Mesendoderm (in vitro differentiated cells): ENCODE measurements around the gene RAB3IL1.

Source experiments
- DNase-seq: peaks from one replicate; pipeline ENCODE4 v3.0.0; 2013
- H2AK5ac ChIP-seq: 2 replicates; pipeline ENCODE4 v1.6.1; 2013; ENCODE audit warnings: low read length, inconsistent platforms
- H2BK120ac ChIP-seq: 2 replicates; pipeline ENCODE4 v1.6.1; 2013; ENCODE audit warnings: low read depth, mild to moderate bottlenecking, low read length, moderate library complexity, mixed read lengths
- H2BK15ac ChIP-seq: replicated peaks from 2 replicates; pipeline ENCODE4 v1.6.1; 2013; ENCODE audit warnings: low read depth, mild to moderate bottlenecking, moderate library complexity
- H2BK5ac ChIP-seq: 2 replicates; pipeline ENCODE4 v1.6.1; 2013; ENCODE audit warnings: low read length, inconsistent platforms
- H3K18ac ChIP-seq: 2 replicates; pipeline ENCODE4 v1.6.1; 2013; ENCODE audit warnings: mild to moderate bottlenecking, low read length, mixed read lengths
- H3K23ac ChIP-seq: one replicate; pipeline ENCODE4 v1.6.1; 2013; ENCODE audit warnings: low read length
- H3K27ac ChIP-seq: 2 replicates; pipeline ENCODE4 v1.5.1; 2013; ENCODE audit warnings: low read depth, mild to moderate bottlenecking, inconsistent platforms, low read length, moderate library complexity
- H3K27me3 ChIP-seq: 2 replicates; pipeline ENCODE4 v1.6.1; 2013; ENCODE audit warnings: low read length, control low read depth, mild to moderate bottlenecking, inconsistent platforms; ENCODE audit not compliant: insufficient read depth, poor library complexity
- H3K36me3 ChIP-seq: 2 replicates; pipeline ENCODE4 v1.6.1; 2013; ENCODE audit warnings: low read length, inconsistent platforms; ENCODE audit not compliant: control insufficient read depth, insufficient read depth
- H3K4ac ChIP-seq: one replicate; pipeline ENCODE4 v1.6.1; 2013; ENCODE audit warnings: low read depth, mild to moderate bottlenecking, low read length, moderate library complexity
- H3K4me1 ChIP-seq: 2 replicates; pipeline ENCODE4 v1.6.1; 2013; ENCODE audit warnings: low read depth, low read length, inconsistent platforms; ENCODE audit not compliant: control insufficient read depth
- H3K4me2 ChIP-seq: 2 replicates; pipeline ENCODE4 v1.6.1; 2013; ENCODE audit warnings: low read length
- H3K4me3 ChIP-seq: 2 replicates; pipeline ENCODE4 v1.5.1; 2013; ENCODE audit warnings: mild to moderate bottlenecking, low read length
- H3K56ac ChIP-seq: one replicate; pipeline ENCODE4 v1.6.1; 2013; ENCODE audit warnings: low read length
- H3K79me1 ChIP-seq: 2 replicates; pipeline ENCODE4 v1.6.1; 2013; ENCODE audit warnings: low read length, inconsistent platforms
- H3K79me2 ChIP-seq: 2 replicates; pipeline ENCODE4 v1.6.1; 2013; ENCODE audit warnings: mild to moderate bottlenecking, low read length; ENCODE audit not compliant: control insufficient read depth, insufficient read depth
- H3K9ac ChIP-seq: 2 replicates; pipeline ENCODE4 v1.6.1; 2013; ENCODE audit warnings: low read length, inconsistent platforms
- H4K5ac ChIP-seq: one replicate; pipeline ENCODE4 v1.6.1; 2013; ENCODE audit warnings: low read length
- H4K8ac ChIP-seq: one replicate; pipeline ENCODE4 v1.6.1; 2013; ENCODE audit warnings: low read depth, mild to moderate bottlenecking, control low read depth, low read length, moderate library complexity
- WGBS: extraction: QIAGEN DNeasy Blood & Tissue Kit; methylation state at CpG from one replicate; pipeline ENCODE4 v1.1.7; 2013; ENCODE audit warnings: low lambda C conversion rate, missing lambda C conversion rate; ENCODE audit not compliant: insufficient coverage; ENCODE audit errors: extremely low coverage; 5-methylcytosine and 5-hydroxymethylcytosine counted together

The RAB3IL1 gene

GRCh38 chr11:61913699-61914395 lies 3.5 kb downstream of the RAB3IL1 start:
- Histone ChIP-seq H4K8ac (no peak overlapping the region), H3K79me2 (no peaks in the 10 kb centered on the region), H3K56ac (no peak overlapping the region), H3K4ac (no peak overlapping the region), H3K79me1 (no peaks in the 10 kb centered on the region), H2BK5ac (no peak overlapping the region), H2BK120ac (no peak overlapping the region), H3K27me3 (no peaks in the 10 kb centered on the region), H3K36me3 (no peaks in the 10 kb centered on the region), H2BK15ac (no peak overlapping the region), H3K27ac (no peak overlapping the region), H3K23ac (no peak overlapping the region), H4K5ac (no peak overlapping the region), H3K18ac (no peak overlapping the region), H3K4me3 (no peak overlapping the region), H2AK5ac (no peak overlapping the region), H3K4me2 (no peak overlapping the region), H3K9ac (no peak overlapping the region), H3K4me1 (peaks cover 6% of the 10 kb centered on the region)
- WGBS = no CpG with 5 or more reads among the region's 8 CpGs
- DNase-seq = no peak

- no peaks in the 10 kb centered on the region for H3K27me3 ChIP-seq
- H3K79me2 ChIP-seq = no peaks in the 10 kb centered on the region
- H2BK5ac ChIP-seq = no peak overlapping the region
- H3K9ac ChIP-seq = no peak overlapping the region
- H3K4me2 ChIP-seq = no peak overlapping the region
- no peak overlapping the region for H3K4ac ChIP-seq
- no peaks in the 10 kb centered on the region for H3K79me1 ChIP-seq
- H4K8ac ChIP-seq = no peak overlapping the region
- H3K27ac ChIP-seq = no peak overlapping the region
- H3K4me1 ChIP-seq = peaks cover 11% of the 10 kb centered on the region
- no peak for DNase-seq
- H3K36me3 ChIP-seq = no peaks in the 10 kb centered on the region
- WGBS = no CpG with 5 or more reads among the region's 18 CpGs
- H3K56ac ChIP-seq = no peak overlapping the region
- no peak overlapping the region for H2BK120ac ChIP-seq
- H3K23ac ChIP-seq = no peak overlapping the region
- H2BK15ac ChIP-seq = no peak overlapping the region
- no peak overlapping the region for H4K5ac ChIP-seq
- H3K4me3 ChIP-seq = no peak overlapping the region
- H2AK5ac ChIP-seq = no peak overlapping the region
- H3K18ac ChIP-seq = no peak overlapping the region
Measured at GRCh38 chr11:61912991-61913698, 4.2 kb downstream of the RAB3IL1 start.

GRCh38 chr11:61912530-61912898 lies 4.9 kb downstream of the RAB3IL1 start:
- peaks cover 10% of the 10 kb centered on the region for H3K4me1 ChIP-seq
- H4K5ac ChIP-seq = no peak overlapping the region
- H3K4ac ChIP-seq = no peak overlapping the region
- H2BK15ac ChIP-seq = no peak overlapping the region
- H3K79me1 ChIP-seq = no peaks in the 10 kb centered on the region
- no peaks in the 10 kb centered on the region for H3K79me2 ChIP-seq
- H3K27ac ChIP-seq = no peak overlapping the region
- H3K18ac ChIP-seq = no peak overlapping the region
- no peak overlapping the region for H3K56ac ChIP-seq
- H3K36me3 ChIP-seq = no peaks in the 10 kb centered on the region
- no peak for DNase-seq
- H3K9ac ChIP-seq = no peak overlapping the region
- no peak overlapping the region for H2AK5ac ChIP-seq
- H3K4me2 ChIP-seq = no peak overlapping the region
- no peak overlapping the region for H4K8ac ChIP-seq
- H3K27me3 ChIP-seq = no peaks in the 10 kb centered on the region
- no peak overlapping the region for H2BK120ac ChIP-seq
- no peak overlapping the region for H3K23ac ChIP-seq
- no CpG with 5 or more reads among the region's 6 CpGs for WGBS
- H2BK5ac ChIP-seq = no peak overlapping the region
- no peak overlapping the region for H3K4me3 ChIP-seq

GRCh38 chr11:61911701-61912529 lies 5.5 kb downstream of the RAB3IL1 start:
- no peak overlapping the region for H3K4me2 ChIP-seq
- no peak overlapping the region for H2BK15ac ChIP-seq
- no peaks in the 10 kb centered on the region for H3K79me1 ChIP-seq
- H3K56ac ChIP-seq = no peak overlapping the region
- H3K27ac ChIP-seq = no peak overlapping the region
- no CpG with 5 or more reads among the region's 17 CpGs for WGBS
- H4K8ac ChIP-seq = no peak overlapping the region
- H3K27me3 ChIP-seq = no peaks in the 10 kb centered on the region
- no peak for DNase-seq
- no peak overlapping the region for H3K4me3 ChIP-seq
- H4K5ac ChIP-seq = no peak overlapping the region
- H3K36me3 ChIP-seq = no peaks in the 10 kb centered on the region
- H2BK5ac ChIP-seq = no peak overlapping the region
- no peaks in the 10 kb centered on the region for H3K79me2 ChIP-seq
- no peak overlapping the region for H3K18ac ChIP-seq
- peaks cover 10% of the 10 kb centered on the region for H3K4me1 ChIP-seq
- H2BK120ac ChIP-seq = no peak overlapping the region
- no peak overlapping the region for H3K4ac ChIP-seq
- no peak overlapping the region for H2AK5ac ChIP-seq
- H3K9ac ChIP-seq = no peak overlapping the region
- no peak overlapping the region for H3K23ac ChIP-seq

GRCh38 chr11:61911128-61911700 lies 6.2 kb downstream of the RAB3IL1 start:
- H3K79me2 ChIP-seq = no peaks in the 10 kb centered on the region
- no peak overlapping the region for H3K9ac ChIP-seq
- H2AK5ac ChIP-seq = no peak overlapping the region
- no peak overlapping the region for H4K8ac ChIP-seq
- H3K4me3 ChIP-seq = no peak overlapping the region
- H2BK120ac ChIP-seq = no peak overlapping the region
- no peaks in the 10 kb centered on the region for H3K79me1 ChIP-seq
- no peak overlapping the region for H3K4me2 ChIP-seq
- no peak overlapping the region for H3K4ac ChIP-seq
- H3K27me3 ChIP-seq = no peaks in the 10 kb centered on the region
- H3K23ac ChIP-seq = no peak overlapping the region
- no peak overlapping the region for H4K5ac ChIP-seq
- no peak overlapping the region for H2BK15ac ChIP-seq
- peaks cover 10% of the 10 kb centered on the region for H3K4me1 ChIP-seq
- H3K56ac ChIP-seq = no peak overlapping the region
- WGBS = no CpG with 5 or more reads among the region's 7 CpGs
- DNase-seq = no peak
- no peak overlapping the region for H3K27ac ChIP-seq
- no peak overlapping the region for H3K18ac ChIP-seq
- H3K36me3 ChIP-seq = no peaks in the 10 kb centered on the region
- H2BK5ac ChIP-seq = no peak overlapping the region
